Measurements from ENCODE around the gene SYNC. TPM values are rescaled to one million over a fixed set of nuclear protein-coding genes. Genes with fewer than 3 reads are reported as not detected.
A peak's percentile ranks its signal among the peaks of the same experiment; 100 is the strongest.

Gene SYNC
- total RNA-seq (not detected), total RNA-seq (0 to 0.45 (median 0) reads per million in 172 experiments)
- not detected for polyA plus RNA-seq (2013, experiment 1 of 2)
- polyA plus RNA-seq (2013, experiment 2 of 2): 0.82 TPM

- Histone ChIP-seq H3K9me3 (ENCODE audit: control insufficient read depth in 1 of 2, insufficient read depth in 1 of 2, low read length in 2 of 2) (peaks cover 0 to 9% of the 10 kb centered on the region in 2 experiments), H3K27me3 (ENCODE audit: control insufficient read depth in 1 of 2, insufficient read depth in 2 of 2, low read length in 2 of 2) (peaks cover 33 to 44% of the 10 kb centered on the region in 2 experiments), H3K4me3 (ENCODE audit: low read length) (peak within 1 kb of the TSS; percentile 31), H3K27ac (ENCODE audit: low read depth in 1 of 2, low read length in 2 of 2) (no peak within 1 kb of the TSS), H3K36me3 (ENCODE audit: insufficient read depth, low read length) (no peaks in the 10 kb centered on the region), H3K4me1 (ENCODE audit: insufficient read depth, low read length) (peaks cover 14% of the 10 kb centered on the region)
- DNase-seq (peak in 2 of 14 experiments; percentile 3 to 7), ATAC-seq (ENCODE audit: poor library complexity) (peak; percentile 41)
- ChIA-PET CTCF (interaction anchor here (1.0 to 1.1 kb wide), 2 partner anchors 9 to 10 kb away, joined by 4 to 5 read pairs; no protein-coding TSS in a partner anchor), POLR2A (no interaction called here)
- Mint-ChIP-seq H3K9me3 (no peaks in the 10 kb centered on the region), H3K36me3 (ENCODE audit: low read depth) (no peaks in the 10 kb centered on the region), H3K27me3 (peaks cover 52% of the 10 kb centered on the region), H3K27ac (no peak within 1 kb of the TSS), H3K4me1 (ENCODE audit: low read depth) (peaks cover 12% of the 10 kb centered on the region), H3K4me3 (peak within 1 kb of the TSS; percentile 54)
- intact Hi-C loops (cut with DNase I, micrococcal nuclease): no loop called here
- TF ChIP-seq CTCF (IDR thresholded peaks at IDR 0.05): no peak
These were observed at the start of gene SYNC for GRCh38 chr1:32702599-32703478. TSS of gene SYNC (minus strand) at chr1:32702770. CDS start at chr1:32702660, 110 bp downstream.

GRCh38 chr1:32749771-32750170 lies 47.2 kb upstream of the SYNC start:
- CTCF ChIA-PET: no interaction called here

GRCh38 chr1:32749332-32749731 lies 46.8 kb upstream of the SYNC start:
- intact Hi-C loops (cut with DNase I, micrococcal nuclease): no loop called here
- ChIA-PET CTCF (no interaction called here), POLR2A (no interaction called here)
- Mint-ChIP-seq H3K36me3 (ENCODE audit: low read depth) (no peaks in the 10 kb centered on the region), H3K27me3 (peaks cover 3% of the 10 kb centered on the region), H3K9me3 (no peaks in the 10 kb centered on the region), H3K4me1 (ENCODE audit: low read depth) (peaks cover 12% of the 10 kb centered on the region), H3K4me3 (no peak overlapping the region), H3K27ac (no peak overlapping the region)
- Histone ChIP-seq H3K9me3 (ENCODE audit: control insufficient read depth in 1 of 2, insufficient read depth in 1 of 2, low read length in 2 of 2) (no peaks in the 10 kb centered on the region), H3K4me3 (ENCODE audit: low read length) (no peak overlapping the region), H3K27me3 (ENCODE audit: control insufficient read depth in 1 of 2, insufficient read depth in 2 of 2, low read length in 2 of 2) (no peaks in the 10 kb centered on the region), H3K27ac (ENCODE audit: low read depth in 1 of 2, low read length in 2 of 2) (no peak overlapping the region), H3K36me3 (ENCODE audit: insufficient read depth, low read length) (no peaks in the 10 kb centered on the region), H3K4me1 (ENCODE audit: insufficient read depth, low read length) (peaks cover 11% of the 10 kb centered on the region)
- TF ChIP-seq CTCF (IDR thresholded peaks at IDR 0.05): no peak
- ATAC-seq (ENCODE audit: poor library complexity) (no peak), DNase-seq (no peak)

More at GRCh38 chr1:32749771-32750170, 47.2 kb upstream of the SYNC start:
- no peaks in the 10 kb centered on the region for H3K36me3 ChIP-seq (ENCODE audit: insufficient read depth, low read length)
- H3K4me1 ChIP-seq (ENCODE audit: insufficient read depth, low read length): peaks cover 15% of the 10 kb centered on the region
- POLR2A ChIA-PET: no interaction called here
- intact Hi-C loops (cut with DNase I, micrococcal nuclease): no loop called here
- H3K9me3 ChIP-seq (ENCODE audit: control insufficient read depth in 1 of 2, insufficient read depth in 1 of 2, low read length in 2 of 2): no peaks in the 10 kb centered on the region
- no peak overlapping the region for H3K4me3 ChIP-seq (ENCODE audit: low read length)
- no peak for DNase-seq
- Mint-ChIP-seq H3K9me3 (no peaks in the 10 kb centered on the region), H3K27ac (no peak overlapping the region), H3K27me3 (no peaks in the 10 kb centered on the region), H3K4me1 (ENCODE audit: low read depth) (peaks cover 15% of the 10 kb centered on the region), H3K4me3 (no peak overlapping the region), H3K36me3 (ENCODE audit: low read depth) (no peaks in the 10 kb centered on the region)
- H3K27me3 ChIP-seq (ENCODE audit: control insufficient read depth in 1 of 2, insufficient read depth in 2 of 2, low read length in 2 of 2): no peaks in the 10 kb centered on the region
- TF ChIP-seq CTCF (IDR thresholded peaks at IDR 0.05): no peak
- no peak for ATAC-seq (ENCODE audit: poor library complexity)
- H3K27ac ChIP-seq (ENCODE audit: low read depth in 1 of 2, low read length in 2 of 2): no peak overlapping the region
